Panc1 (cell line): ENCODE data around the gene GPRC5A.

ENCODE experiments used
- CTCF ChIP-seq: fragments of 450-650 bp; IDR thresholded peaks from 2 replicates; pipeline ENCODE4 v1.5.1; 2017; ENCODE audit warnings: mild to moderate bottlenecking
- REST ChIP-seq, 2 experiments: IDR thresholded peaks; 2 replicates each; pipeline ENCODE4 v1.6.1; 2011 to 2012; ENCODE audit warnings: low read depth in 2 of 2, control low read depth in 1 of 2, low read length in 1 of 2, mild to moderate bottlenecking in 1 of 2, moderate library complexity in 1 of 2; ENCODE audit not compliant: insufficient read depth in 1 of 2

- TF ChIP-seq CTCF: no peak
- TF ChIP-seq REST (IDR thresholded peaks at IDR 0.05; ENCODE audit: insufficient read depth in 1 of 2, low read depth in 2 of 2, low read length in 1 of 2): no peak
These were observed 4.9 kb downstream of the GPRC5A start for GRCh38 chr12:12896260-12896659.
